Adrenal gland (tissue), 5 donors: ENCODE data around the gene RBM14.

Source experiments
- POLR2A ChIP-seq, 2 donors: fragments of 450-650 bp; IDR thresholded peaks; one replicate each; pipeline ENCODE4 v1.6.1; 2017; ENCODE audit warnings: antibody characterized with exemption in 2 of 2, mild to moderate bottlenecking in 2 of 2, moderate library complexity in 1 of 2
- TF ChIP-seq, protein P1 (sequence below), 6 experiments: fragments of 450-650 bp in 4 of 6; fragments of 200-600 bp in 2 of 6; sonication (generic) in 1 of 6; IDR thresholded peaks; 1 replicate in 5 of 6; 2 replicates in 1 of 6; pipeline versions ENCODE4 v1.5.1 to v1.8.0; 2016 to 2021; ENCODE audit warnings: antibody characterized with exemption in 6 of 6, mild to moderate bottlenecking in 2 of 6, moderate library complexity in 1 of 6
- donor health status: DM: no; HTN: no; CAD: no.

GRCh38 chr11:66670816-66671215 lies 54.4 kb downstream of the RBM14 start:
- TF ChIP-seq, protein P1, sequence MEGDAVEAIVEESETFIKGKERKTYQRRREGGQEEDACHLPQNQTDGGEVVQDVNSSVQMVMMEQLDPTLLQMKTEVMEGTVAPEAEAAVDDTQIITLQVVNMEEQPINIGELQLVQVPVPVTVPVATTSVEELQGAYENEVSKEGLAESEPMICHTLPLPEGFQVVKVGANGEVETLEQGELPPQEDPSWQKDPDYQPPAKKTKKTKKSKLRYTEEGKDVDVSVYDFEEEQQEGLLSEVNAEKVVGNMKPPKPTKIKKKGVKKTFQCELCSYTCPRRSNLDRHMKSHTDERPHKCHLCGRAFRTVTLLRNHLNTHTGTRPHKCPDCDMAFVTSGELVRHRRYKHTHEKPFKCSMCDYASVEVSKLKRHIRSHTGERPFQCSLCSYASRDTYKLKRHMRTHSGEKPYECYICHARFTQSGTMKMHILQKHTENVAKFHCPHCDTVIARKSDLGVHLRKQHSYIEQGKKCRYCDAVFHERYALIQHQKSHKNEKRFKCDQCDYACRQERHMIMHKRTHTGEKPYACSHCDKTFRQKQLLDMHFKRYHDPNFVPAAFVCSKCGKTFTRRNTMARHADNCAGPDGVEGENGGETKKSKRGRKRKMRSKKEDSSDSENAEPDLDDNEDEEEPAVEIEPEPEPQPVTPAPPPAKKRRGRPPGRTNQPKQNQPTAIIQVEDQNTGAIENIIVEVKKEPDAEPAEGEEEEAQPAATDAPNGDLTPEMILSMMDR (IDR thresholded peaks at IDR 0.05) = no peak
- TF ChIP-seq POLR2A (IDR thresholded peaks at IDR 0.05) = no peak
